H1 (cell line): ENCODE results near the gene SH3RF3. TPM values are rescaled to one million over a fixed set of nuclear protein-coding genes. Genes with fewer than 3 reads are reported as not detected.

ENCODE experiments used
- CTCF ChIA-PET: fragments of 300-600 bp; sonication (Branson Sonifier 250); formaldehyde crosslinking; loops from one replicate; lab custom pipeline; 2021; ENCODE audit not compliant: partially characterized antibody; lab: Charles Lee
- POLR2A ChIA-PET: fragments of 300-600 bp; sonication (Branson Sonifier 250); formaldehyde crosslinking; loops from one replicate; lab custom pipeline; 2021; ENCODE audit warnings: inconsistent platforms; ENCODE audit not compliant: partially characterized antibody; lab: Charles Lee
- DNase-seq, 2 experiments: peaks; one replicate each; pipeline versions ENCODE4 v3.0.0 to v3.0.0-alpha.2; 2010 to 2022; ENCODE audit warnings: low spot score in 2 of 2, low read depth in 1 of 2, mixed read lengths in 1 of 2
- FAIRE-seq: peaks from 2 replicates; lab custom pipeline; 2011; peaks lifted over from hg19 to GRCh38; lab: Jason Lieb, UNC
- H2AFZ ChIP-seq: 2 replicates; pipeline ENCODE4 v1.8.1; 2012; ENCODE audit warnings: low read length, inconsistent platforms
- H2AK5ac ChIP-seq: 2 replicates; pipeline ENCODE4 v1.6.1; 2013; ENCODE audit warnings: low read depth, low read length
- H2BK120ac ChIP-seq: replicated peaks from 2 replicates; pipeline ENCODE3; 2013; ENCODE audit warnings: low read depth, low read length, inconsistent platforms
- H2BK12ac ChIP-seq: 2 replicates; pipeline ENCODE4 v1.6.1; 2013; ENCODE audit warnings: low read depth, low read length
- H2BK15ac ChIP-seq: 2 replicates; pipeline ENCODE4 v1.6.1; 2013; ENCODE audit warnings: low read length
- H2BK20ac ChIP-seq: 2 replicates; pipeline ENCODE4 v1.6.1; 2013; ENCODE audit warnings: low read length
- H2BK5ac ChIP-seq: 2 replicates; pipeline ENCODE4 v1.6.1; 2013; ENCODE audit warnings: low read depth, low read length
- H3K14ac ChIP-seq: 2 replicates; pipeline ENCODE4 v1.6.1; 2013; ENCODE audit warnings: inconsistent platforms; ENCODE audit not compliant: insufficient read length
- H3K18ac ChIP-seq: 2 replicates; pipeline ENCODE4 v1.6.1; 2013; ENCODE audit warnings: low read length; ENCODE audit errors: extremely low read depth
- H3K23ac ChIP-seq: 2 replicates; pipeline ENCODE4 v1.6.1; 2013; ENCODE audit warnings: inconsistent platforms; ENCODE audit not compliant: insufficient read length
- H3K23me2 ChIP-seq: 2 replicates; pipeline ENCODE4 v1.6.1; 2013; ENCODE audit warnings: low read depth, low read length
- H3K27ac ChIP-seq: 2 replicates; pipeline ENCODE4 v1.6.1; 2011; ENCODE audit warnings: low read depth, low read length, inconsistent platforms
- H3K27me3 ChIP-seq, 4 experiments: replicated peaks in 1 of 4; 1 replicate in 1 of 4; 2 replicates in 3 of 4; pipeline versions ENCODE4 v1.6.1 to v1.8.1; 2011 to 2013; ENCODE audit warnings: low read length in 3 of 4, mild to moderate bottlenecking in 3 of 4, inconsistent platforms in 2 of 4, mixed read lengths in 2 of 4, moderate library complexity in 1 of 4; ENCODE audit not compliant: control insufficient read depth in 3 of 4, insufficient read depth in 3 of 4; ENCODE audit errors: extremely low read depth in 1 of 4
- H3K36me3 ChIP-seq, 4 experiments: 2 replicates each; pipeline versions ENCODE4 v1.6.1 to v1.8.1; 2011 to 2013; ENCODE audit warnings: mild to moderate bottlenecking in 4 of 4, low read length in 3 of 4, moderate library complexity in 2 of 4, control low read depth in 1 of 4, inconsistent platforms in 1 of 4; ENCODE audit not compliant: insufficient read depth in 4 of 4, control insufficient read depth in 2 of 4
- H3K4ac ChIP-seq: replicated peaks from 2 replicates; pipeline ENCODE3; 2013; ENCODE audit warnings: low read length, low read depth, mixed read lengths, inconsistent platforms; ENCODE audit not compliant: insufficient read length
- H3K4me1 ChIP-seq, 4 experiments: replicated peaks in 1 of 4; 1 replicate in 1 of 4; 2 replicates in 3 of 4; pipeline versions ENCODE4 v1.6.1 to v1.8.1; 2011 to 2013; ENCODE audit warnings: low read length in 3 of 4, inconsistent platforms in 2 of 4, mixed read lengths in 1 of 4; ENCODE audit not compliant: insufficient read depth in 4 of 4, control insufficient read depth in 3 of 4
- H3K4me2 ChIP-seq, 2 experiments: 2 replicates each; pipeline versions ENCODE4 v1.6.1 to v1.8.1; 2011 to 2013; ENCODE audit warnings: low read depth in 2 of 2, low read length in 2 of 2, control low read depth in 1 of 2, inconsistent platforms in 1 of 2, mild to moderate bottlenecking in 1 of 2; ENCODE audit not compliant: insufficient read depth in 1 of 2
- H3K4me3 ChIP-seq, 4 experiments: fragments of 200-600, 300-600 bp in 1 of 4; sonication (generic), shearing (Covaris generic), sonication (Bioruptor Twin) in 1 of 4; 2 replicates each; pipeline versions ENCODE4 v1.5.1 to v1.8.1; 2011 to 2016; ENCODE audit warnings: low read length in 4 of 4, low read depth in 3 of 4, control low read depth in 2 of 4, inconsistent platforms in 2 of 4, mild to moderate bottlenecking in 2 of 4, mixed read lengths in 1 of 4, moderate library complexity in 1 of 4; ENCODE audit not compliant: insufficient read depth in 2 of 4; ENCODE audit errors: extremely low read depth in 1 of 4
- H3K56ac ChIP-seq: replicated peaks from 2 replicates; pipeline ENCODE3; 2013; ENCODE audit warnings: low read depth, mild to moderate bottlenecking, mixed read lengths, low read length, inconsistent platforms; ENCODE audit not compliant: insufficient read length
- H3K79me1 ChIP-seq: 2 replicates; pipeline ENCODE4 v1.6.1; 2013; ENCODE audit warnings: low read depth, low read length, control low read depth
- H3K79me2 ChIP-seq, 2 experiments: 2 replicates each; pipeline versions ENCODE4 v1.6.1 to v1.8.1; 2012 to 2013; ENCODE audit warnings: low read length in 2 of 2, mild to moderate bottlenecking in 2 of 2, inconsistent platforms in 1 of 2; ENCODE audit not compliant: insufficient read depth in 2 of 2, control insufficient read depth in 1 of 2
- H3K9ac ChIP-seq, 4 experiments: replicated peaks in 1 of 4; 1 replicate in 1 of 4; 2 replicates in 3 of 4; pipeline versions ENCODE4 v1.6.1 to v1.8.1; 2011 to 2013; ENCODE audit warnings: low read depth in 3 of 4, low read length in 3 of 4, control low read depth in 2 of 4, mild to moderate bottlenecking in 2 of 4, moderate library complexity in 2 of 4, inconsistent platforms in 1 of 4; ENCODE audit errors: extremely low read depth in 1 of 4
- H3K9me3 ChIP-seq, 2 experiments: 2 replicates each; pipeline versions ENCODE4 v1.6.1 to v1.8.1; 2012 to 2013; ENCODE audit warnings: mild to moderate bottlenecking in 2 of 2, moderate library complexity in 2 of 2, control low read depth in 1 of 2, inconsistent platforms in 1 of 2, low read depth in 1 of 2, low read length in 1 of 2, mixed read lengths in 1 of 2; ENCODE audit not compliant: insufficient read depth in 2 of 2
- H4K20me1 ChIP-seq, 2 experiments: replicated peaks in 1 of 2; 2 replicates each; pipeline versions ENCODE3 to v1.8.1; 2011 to 2013; ENCODE audit warnings: inconsistent platforms in 2 of 2, low read length in 2 of 2, mild to moderate bottlenecking in 1 of 2; ENCODE audit not compliant: insufficient read depth in 2 of 2, control insufficient read depth in 1 of 2
- H4K5ac ChIP-seq: 2 replicates; pipeline ENCODE4 v1.6.1; 2013; ENCODE audit warnings: low read length, low read depth, mixed read lengths, inconsistent platforms; ENCODE audit not compliant: insufficient read length
- H4K8ac ChIP-seq: 2 replicates; pipeline ENCODE4 v1.8.0; 2013; ENCODE audit warnings: mild to moderate bottlenecking, moderate library complexity, low read length, inconsistent platforms; ENCODE audit not compliant: insufficient read depth; ENCODE audit errors: extremely low read depth
- H4K91ac ChIP-seq: replicated peaks from 2 replicates; pipeline ENCODE3; 2013; ENCODE audit warnings: low read length, mixed read lengths, inconsistent platforms; ENCODE audit not compliant: insufficient read length
- BCL11A ChIP-seq, 2 experiments: IDR thresholded peaks; one replicate each; pipeline ENCODE4 v1.6.1; 2011; ENCODE audit warnings: low read depth in 2 of 2, low read length in 2 of 2, mild to moderate bottlenecking in 2 of 2
- BRCA1 ChIP-seq: IDR thresholded peaks from 2 replicates; pipeline ENCODE4 v1.6.1; 2012; ENCODE audit warnings: low read depth, low read length, improper control_type of control experiment
- CBX5 ChIP-seq: fragments of 300-800, 300-1000 bp; sonication (generic); IDR thresholded peaks from 2 replicates; pipeline ENCODE4 v1.7.1; 2016; ENCODE audit warnings: antibody characterized with exemption, low read length, low read depth
- EGR1 ChIP-seq: IDR thresholded peaks from 2 replicates; pipeline ENCODE4 v1.6.1; 2011; ENCODE audit warnings: low read depth, low read length, borderline replicate concordance
- KDM1A ChIP-seq: fragments of 200-600, 300-600 bp; sonication (generic); IDR thresholded peaks from 2 replicates; pipeline ENCODE4 v1.7.1; 2016; ENCODE audit warnings: mild to moderate bottlenecking, low read length, borderline replicate concordance
- KDM5A ChIP-seq: fragments of 200-600 bp; IDR thresholded peaks from 2 replicates; pipeline ENCODE4 v1.7.1; 2012; ENCODE audit warnings: mild to moderate bottlenecking, low read length, inconsistent platforms, mixed read lengths
- POLR2AphosphoS5 ChIP-seq: IDR thresholded peaks from 2 replicates; pipeline ENCODE4 v1.6.1; 2011; ENCODE audit warnings: low read depth, low read length
- RAD21 ChIP-seq, 2 experiments: IDR thresholded peaks in 1 of 2; conservative IDR thresholded peaks in 1 of 2; 2 replicates each; pipeline ENCODE4 v1.6.1; 2011; ENCODE audit warnings: low read depth in 2 of 2, low read length in 2 of 2, improper control_type of control experiment in 1 of 2, inconsistent platforms in 1 of 2, mild to moderate bottlenecking in 1 of 2, moderate library complexity in 1 of 2
- RXRA ChIP-seq: IDR thresholded peaks from 2 replicates; pipeline ENCODE4 v1.6.1; 2011; ENCODE audit warnings: low read depth, mild to moderate bottlenecking, low read length, moderate library complexity; ENCODE audit not compliant: insufficient read depth
- SIRT6 ChIP-seq: IDR thresholded peaks from one replicate; pipeline ENCODE4 v1.7.1; 2012; ENCODE audit warnings: low read length, inconsistent platforms
- SIX5 ChIP-seq: IDR thresholded peaks from 2 replicates; pipeline ENCODE4 v1.6.1; 2011; ENCODE audit warnings: mild to moderate bottlenecking, low read depth, low read length
- SP1 ChIP-seq: IDR thresholded peaks from 2 replicates; pipeline ENCODE4 v1.6.1; 2011; ENCODE audit warnings: low read depth, low read length
- SUZ12 ChIP-seq: fragments of 200-600 bp; sonication (generic); IDR thresholded peaks from 2 replicates; pipeline ENCODE4 v1.6.1; 2012; ENCODE audit warnings: mild to moderate bottlenecking, inconsistent platforms, low read length, moderate library complexity, mixed read lengths
- TAF1 ChIP-seq: IDR thresholded peaks from 2 replicates; pipeline ENCODE4 v1.6.1; 2011; ENCODE audit warnings: mild to moderate bottlenecking, low read depth, low read length
- TCF12 ChIP-seq: IDR thresholded peaks from 2 replicates; pipeline ENCODE4 v1.6.1; 2011; ENCODE audit warnings: low read depth, mild to moderate bottlenecking, low read length
- WGBS, 2 experiments: shearing (Covaris generic) in 1 of 2; methylation state at CpG; one replicate each; pipeline versions ENCODE4 v1.1.6 to v1.1.7; 2013 to 2015; ENCODE audit warnings: low lambda C conversion rate in 2 of 2, mixed read lengths in 2 of 2, inconsistent platforms in 1 of 2, low coverage in 1 of 2, missing lambda C conversion rate in 1 of 2; ENCODE audit not compliant: insufficient replicate concordance in 2 of 2, insufficient coverage in 1 of 2, insufficient read length in 1 of 2; ENCODE audit errors: extremely low coverage in 1 of 2, missing lambda C conversion rate in 1 of 2; 5-methylcytosine and 5-hydroxymethylcytosine counted together
- polyA plus RNA-seq, 7 experiments: library from polyadenylated mRNA; depleted of rRNA in 3 of 7; stranded (reverse) in 5 of 7; unstranded in 2 of 7; fragments of >200 nt in 5 of 7; fragments of 200-250 nt in 2 of 7; gene quantifications; 1 replicate in 5 of 7; 2 replicates in 1 of 7; 4 replicates in 1 of 7; pipeline versions ENCODE4 v1.2.1 to v1.2.3, GENCODE V29; 2011 to 2013; ENCODE audit warnings: missing spikeins in 2 of 7, mixed read lengths in 2 of 7
- total RNA-seq: library from RNA; stranded (reverse); fragmentation: NEBNext Ultra II Directional; extraction: Animal tissue kit (Norgen Biotek cat#: 25700); gene quantifications from 2 replicates; pipeline ENCODE4 v1.2.1, GENCODE V29; 2021

Gene SH3RF3
- total and polyA plus RNA-seq, 2 of the 8 experiments (the other 6 are each of a cell fraction or from before 2014, with no cell fraction given): 0.11 to 0.65 TPM

DNA sequence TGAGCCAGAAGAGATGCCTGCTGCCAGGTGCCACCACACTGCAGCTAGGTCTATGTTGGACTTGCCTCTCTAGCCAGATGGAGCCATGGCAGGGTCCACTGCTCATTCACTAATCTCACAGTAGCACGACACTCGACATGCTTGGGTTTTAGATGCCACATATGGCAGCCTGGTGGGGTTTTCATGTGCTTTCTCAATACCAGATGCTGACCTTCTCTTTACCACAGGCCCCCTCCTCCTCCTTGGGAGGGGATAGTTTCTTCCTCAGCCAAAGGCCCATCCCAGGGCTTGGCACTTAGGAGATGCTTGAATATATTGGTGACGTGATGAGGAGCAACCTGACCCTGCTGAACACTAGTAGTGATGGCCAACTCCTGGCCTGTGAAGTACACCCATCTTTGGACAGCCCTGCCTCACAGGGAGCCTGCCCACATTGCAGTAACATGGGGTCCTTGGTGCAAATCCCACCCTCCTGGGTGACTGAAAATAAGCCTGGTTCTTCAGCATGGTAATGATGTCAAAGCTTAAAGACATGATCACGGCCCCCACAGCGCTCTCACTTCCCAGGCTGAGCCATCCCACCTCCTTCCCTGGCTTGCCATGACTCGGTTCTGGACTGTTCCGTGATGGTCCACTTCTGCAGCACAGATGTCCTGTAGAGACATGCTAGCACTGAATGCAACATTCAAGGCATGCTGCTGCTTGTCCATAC is 227.5 kb downstream of the SH3RF3 start:
- CTCF ChIA-PET: interaction anchor here (1.6 kb wide), 1 partner anchor 29 kb away, joined by 3 read pairs; no protein-coding TSS in a partner anchor
- no peak overlapping the region for H2BK12ac ChIP-seq
- H3K4me3 ChIP-seq: no peak overlapping the region
- no peaks in the 10 kb centered on the region for H3K27me3 ChIP-seq
- no peak overlapping the region for H4K8ac ChIP-seq
- no peaks in the 10 kb centered on the region for H3K79me2 ChIP-seq
- H3K9me3 ChIP-seq: peaks cover 9 to 10% of the 10 kb centered on the region in 2 experiments; a peak in 3 of 4 replicates
- no peak overlapping the region for H3K18ac ChIP-seq
- H2BK120ac ChIP-seq: no peak overlapping the region
- no peak overlapping the region for H3K4me2 ChIP-seq
- 93% methylated on average over 7 of the region's 7 CpGs; no CpG with 5 or more reads in 1 of the 2 experiments for WGBS, 2 experiments
- H3K79me1 ChIP-seq: no peaks in the 10 kb centered on the region
- DNase-seq (no peak), FAIRE-seq (no peak)
- H4K91ac ChIP-seq: no peak overlapping the region
- POLR2A ChIA-PET: no interaction called here
- H3K4me1 ChIP-seq: no peaks in the 10 kb centered on the region
- H2AFZ ChIP-seq: no peak overlapping the region
- H4K20me1 ChIP-seq: no peaks in the 10 kb centered on the region
- H3K56ac ChIP-seq: no peak overlapping the region
- H2BK5ac ChIP-seq: no peak overlapping the region; the same call in 1 of the 2 replicates
- H2BK15ac ChIP-seq: no peak overlapping the region
- H2AK5ac ChIP-seq: no peak overlapping the region
- no peak overlapping the region for H3K9ac ChIP-seq
- H4K5ac ChIP-seq: no peak overlapping the region
- no peaks in the 10 kb centered on the region for H3K23me2 ChIP-seq
- no peaks in the 10 kb centered on the region for H3K36me3 ChIP-seq
- H3K23ac ChIP-seq: no peak overlapping the region
- H3K27ac ChIP-seq: no peak overlapping the region
- no peak overlapping the region for H2BK20ac ChIP-seq
- no peak overlapping the region for H3K4ac ChIP-seq
- no peak overlapping the region for H3K14ac ChIP-seq
- TF ChIP-seq KDM1A (no peak), SIX5 (no peak), EGR1 (no peak), SP1 (no peak), SUZ12 (no peak), SIRT6 (no peak), POLR2AphosphoS5 (no peak), CBX5 (no peak), BCL11A (IDR thresholded peaks at IDR 0.05; ENCODE audit: low read depth in 2 of 2, low read length in 2 of 2) (no peak), RAD21 (IDR thresholded peaks at IDR 0.05 in 1 of 2, conservative IDR thresholded peaks at IDR 0.05 in 1 of 2; ENCODE audit: low read depth in 2 of 2, low read length in 2 of 2) (no peak), KDM5A (no peak), RXRA (no peak), BRCA1 (no peak), TAF1 (no peak), TCF12 (no peak)
